Body of pancreas (tissue), 4 donors: Measurements from ENCODE around the gene SLC35E3.
"Not testable (repeated sequence)": the region's sequence is repeated elsewhere in the genome, so short reads cannot be mapped to it uniquely, and the experiment has no call there.

Experiments
- CTCF ChIP-seq, 7 experiments: fragments of 450-650 bp in 4 of 7; fragments of 200-600 bp in 3 of 7; sonication (generic) in 3 of 7; IDR thresholded peaks; one replicate each; pipeline ENCODE4 v1.5.1; 2016 to 2019; ENCODE audit warnings: antibody characterized with exemption in 7 of 7
- POLR2A ChIP-seq, 3 donors: fragments of 450-650 bp; IDR thresholded peaks; one replicate each; pipeline ENCODE4 v1.6.1; 2016; ENCODE audit warnings: antibody characterized with exemption in 3 of 3, mild to moderate bottlenecking in 2 of 3

GRCh38 chr12:68802911-68803651 is 57.1 kb downstream of the SLC35E3 start:
- TF ChIP-seq POLR2A, CTCF (IDR thresholded peaks at IDR 0.05): not testable (repeated sequence)
